ENCODE measurements around the gene CLEC4E. TPM values are rescaled to one million over a fixed set of nuclear protein-coding genes. Genes with fewer than 3 reads are reported as not detected.
"Not testable (repeated sequence)": the region's sequence is repeated elsewhere in the genome, so short reads cannot be mapped to it uniquely, and the experiment has no call there.

Gene CLEC4E
- polyA plus RNA-seq, 4 donors = 0.06 to 3.0 (median 0.45) TPM; not detected in 1

DNA sequence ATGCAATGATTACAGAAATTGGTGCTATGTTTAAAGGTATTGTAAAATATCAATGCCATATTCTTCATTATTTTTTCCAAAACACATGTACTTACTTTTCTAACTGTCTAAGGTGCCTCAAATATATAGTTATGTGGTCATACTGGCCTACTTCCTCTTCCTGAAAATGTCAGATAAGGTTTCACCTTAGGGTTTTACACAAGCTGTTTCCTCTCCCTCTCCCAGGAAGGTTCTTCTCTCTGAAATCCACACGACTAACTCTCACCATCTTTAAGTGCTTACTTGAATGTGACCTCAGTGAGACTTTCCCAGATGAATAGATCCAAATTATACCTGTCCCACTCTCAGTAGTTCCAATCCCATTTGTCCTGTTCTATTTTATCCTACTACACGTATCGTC lies 39.0 kb downstream of the CLEC4E start:
- H3K27ac ChIP-seq (ENCODE audit: low read depth in 1 of 3, low read length in 2 of 3) = no peak overlapping the region
- no peak for FAIRE-seq
- 65 to 77% (median 74%) methylated on average over 3 of the region's 3 CpGs for WGBS, 3 donors

DNA sequence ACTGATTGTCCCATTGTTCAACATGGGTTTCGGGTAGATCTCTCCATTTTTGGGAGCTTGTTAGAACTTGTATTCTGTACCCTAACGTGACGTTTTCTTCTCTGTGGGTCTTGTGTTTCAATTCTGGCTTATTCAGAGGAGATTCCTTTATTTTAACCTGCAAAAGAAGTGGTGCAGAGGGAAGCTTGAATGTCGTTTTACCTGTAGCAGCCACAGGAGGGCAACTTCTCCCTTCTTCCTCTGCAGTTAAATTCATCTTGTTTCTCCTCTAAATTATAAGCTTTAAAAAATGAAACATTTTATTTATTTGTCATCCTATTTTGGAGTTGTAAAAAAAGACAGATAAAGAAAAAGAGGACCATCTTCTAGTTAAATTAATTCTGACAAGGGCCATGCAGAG lies 41.1 kb downstream of the CLEC4E start:
- FAIRE-seq = no peak
- Histone ChIP-seq H3K9me3 (ENCODE audit: control insufficient read depth in 2 of 2, insufficient read depth in 1 of 2, low read depth in 1 of 2, low read length in 1 of 2) (no peaks in the 10 kb centered on the region), H3K36me3 (ENCODE audit: control insufficient read depth in 3 of 3, insufficient read depth in 2 of 3, low read depth in 1 of 3, low read length in 3 of 3) (no peaks in the 10 kb centered on the region), H3K4me1 (ENCODE audit: control insufficient read depth in 3 of 3, insufficient read depth in 2 of 3, low read depth in 1 of 3, low read length in 2 of 3) (no peaks in the 10 kb centered on the region), H3K27me3 (ENCODE audit: control insufficient read depth in 3 of 3, insufficient read depth in 3 of 3, low read length in 3 of 3) (peaks cover 0 to 4% (median 0%) of the 10 kb centered on the region in 3 donors), H3K27ac (ENCODE audit: low read depth in 1 of 3, low read length in 2 of 3) (no peak overlapping the region), H3K4me3 (ENCODE audit: low read depth in 1 of 3, low read length in 3 of 3) (no peak overlapping the region)
- 49 to 52% (median 51%) methylated on average over 4 of the region's 4 CpGs for WGBS, 3 donors
- DNase-seq = no peak

More for the DNA sequence above, 39.0 kb downstream of the CLEC4E start:
- H3K27me3 ChIP-seq (ENCODE audit: control insufficient read depth in 3 of 3, insufficient read depth in 3 of 3, low read length in 3 of 3) = peaks cover 0 to 4% (median 0%) of the 10 kb centered on the region in 3 donors
- peak in 1 of 2 donors; percentile 3 for DNase-seq
- no peaks in the 10 kb centered on the region for H3K4me1 ChIP-seq (ENCODE audit: control insufficient read depth in 3 of 3, insufficient read depth in 2 of 3, low read depth in 1 of 3, low read length in 2 of 3)
- no peaks in the 10 kb centered on the region for H3K36me3 ChIP-seq (ENCODE audit: control insufficient read depth in 3 of 3, insufficient read depth in 2 of 3, low read depth in 1 of 3, low read length in 3 of 3)
- no peaks in the 10 kb centered on the region for H3K9me3 ChIP-seq (ENCODE audit: control insufficient read depth in 2 of 2, insufficient read depth in 1 of 2, low read depth in 1 of 2, low read length in 1 of 2)
- no peak overlapping the region for H3K4me3 ChIP-seq (ENCODE audit: low read depth in 1 of 3, low read length in 3 of 3)

DNA sequence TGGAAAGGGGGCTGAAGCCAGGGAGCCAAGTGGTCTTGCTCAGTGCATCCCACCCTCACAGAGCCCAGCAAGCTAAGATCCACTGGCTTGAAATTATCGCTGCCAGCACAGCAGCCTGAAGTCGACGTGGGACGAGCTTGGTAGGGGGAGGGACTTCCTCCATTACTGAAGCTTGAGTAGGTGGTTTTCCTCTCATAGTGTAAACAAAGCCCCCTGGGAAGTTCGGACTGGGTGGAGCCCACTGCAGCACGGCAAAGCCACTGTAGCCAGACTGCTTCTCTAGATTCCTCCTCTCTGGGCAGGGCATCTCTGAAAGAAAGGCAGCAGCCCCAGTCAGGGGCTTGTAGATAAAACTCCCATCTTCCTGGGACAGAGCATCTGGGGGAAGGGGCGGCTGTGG lies 44.6 kb downstream of the CLEC4E start:
- not testable (repeated sequence) for FAIRE-seq; H3K27ac ChIP-seq (ENCODE audit: low read depth in 1 of 3, low read length in 2 of 3); H3K4me3 ChIP-seq (ENCODE audit: low read depth in 1 of 3, low read length in 3 of 3); H3K9me3 ChIP-seq (ENCODE audit: control insufficient read depth in 2 of 2, insufficient read depth in 1 of 2, low read depth in 1 of 2, low read length in 1 of 2); DNase-seq; H3K27me3 ChIP-seq (ENCODE audit: control insufficient read depth in 3 of 3, insufficient read depth in 3 of 3, low read length in 3 of 3); H3K36me3 ChIP-seq (ENCODE audit: control insufficient read depth in 3 of 3, insufficient read depth in 2 of 3, low read depth in 1 of 3, low read length in 3 of 3); H3K4me1 ChIP-seq (ENCODE audit: control insufficient read depth in 3 of 3, insufficient read depth in 2 of 3, low read depth in 1 of 3, low read length in 2 of 3)
- WGBS, 3 donors = 48 to 76% (median 68%) methylated on average over 7 of the region's 7 CpGs

DNA sequence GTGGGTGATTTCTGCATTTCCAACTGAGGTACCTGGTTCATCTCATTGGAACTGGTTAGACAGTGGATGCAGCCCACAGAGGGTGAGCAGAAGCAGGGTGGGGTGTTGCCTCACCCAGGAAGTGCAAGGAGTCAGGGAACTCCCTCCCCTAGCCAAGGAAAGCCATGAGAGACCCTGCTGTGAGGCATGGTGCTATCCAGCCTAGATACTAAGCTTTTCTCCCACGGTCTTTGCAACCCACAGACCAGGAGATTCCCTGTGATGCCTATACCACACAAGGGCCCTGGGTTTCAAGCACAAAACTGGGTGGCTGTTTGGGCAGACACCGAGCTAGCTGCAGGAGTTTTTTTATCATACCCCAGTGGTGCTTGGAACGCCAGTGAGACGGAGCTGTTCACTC lies 45.0 kb downstream of the CLEC4E start:
- H3K27me3 ChIP-seq (ENCODE audit: control insufficient read depth in 3 of 3, insufficient read depth in 3 of 3, low read length in 3 of 3); H3K36me3 ChIP-seq (ENCODE audit: control insufficient read depth in 3 of 3, insufficient read depth in 2 of 3, low read depth in 1 of 3, low read length in 3 of 3); H3K9me3 ChIP-seq (ENCODE audit: control insufficient read depth in 2 of 2, insufficient read depth in 1 of 2, low read depth in 1 of 2, low read length in 1 of 2); H3K4me1 ChIP-seq (ENCODE audit: control insufficient read depth in 3 of 3, insufficient read depth in 2 of 3, low read depth in 1 of 3, low read length in 2 of 3); H3K4me3 ChIP-seq (ENCODE audit: low read depth in 1 of 3, low read length in 3 of 3); FAIRE-seq; H3K27ac ChIP-seq (ENCODE audit: low read depth in 1 of 3, low read length in 2 of 3); DNase-seq: not testable (repeated sequence)
- 83 to 93% (median 93%) methylated on average over 4 of the region's 4 CpGs for WGBS, 3 donors

DNA sequence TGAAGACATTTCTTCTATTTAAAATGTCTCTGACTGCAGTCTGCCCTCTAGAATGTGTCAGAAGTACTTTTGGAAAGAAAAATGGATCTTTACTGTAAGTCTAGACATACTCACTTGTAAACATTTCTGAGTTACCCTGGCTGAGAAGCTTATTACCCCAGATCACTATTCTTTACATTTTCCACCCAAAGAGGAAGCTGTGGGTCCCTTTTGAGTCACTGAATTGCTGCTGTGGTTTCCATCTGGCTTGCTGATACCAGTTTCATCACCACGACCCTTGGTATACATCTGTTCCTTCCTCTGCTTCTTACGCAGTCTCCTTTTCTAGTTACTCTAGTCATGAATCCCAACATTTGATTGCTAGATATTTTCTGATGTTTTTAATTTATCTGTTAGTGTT lies 47.6 kb downstream of the CLEC4E start:
- Histone ChIP-seq H3K27ac (ENCODE audit: low read depth in 1 of 3, low read length in 2 of 3) (no peak overlapping the region), H3K4me3 (ENCODE audit: low read depth in 1 of 3, low read length in 3 of 3) (no peak overlapping the region), H3K4me1 (ENCODE audit: control insufficient read depth in 3 of 3, insufficient read depth in 2 of 3, low read depth in 1 of 3, low read length in 2 of 3) (no peaks in the 10 kb centered on the region), H3K27me3 (ENCODE audit: control insufficient read depth in 3 of 3, insufficient read depth in 3 of 3, low read length in 3 of 3) (no peaks in the 10 kb centered on the region), H3K36me3 (ENCODE audit: control insufficient read depth in 3 of 3, insufficient read depth in 2 of 3, low read depth in 1 of 3, low read length in 3 of 3) (no peaks in the 10 kb centered on the region), H3K9me3 (ENCODE audit: control insufficient read depth in 2 of 2, insufficient read depth in 1 of 2, low read depth in 1 of 2, low read length in 1 of 2) (no peaks in the 10 kb centered on the region)
- WGBS, 3 donors = 33 to 63% (median 40%) methylated on average over 1 to 2 of the region's 2 CpGs
- FAIRE-seq = no peak
- DNase-seq = peak; percentile 6 to 48

DNA sequence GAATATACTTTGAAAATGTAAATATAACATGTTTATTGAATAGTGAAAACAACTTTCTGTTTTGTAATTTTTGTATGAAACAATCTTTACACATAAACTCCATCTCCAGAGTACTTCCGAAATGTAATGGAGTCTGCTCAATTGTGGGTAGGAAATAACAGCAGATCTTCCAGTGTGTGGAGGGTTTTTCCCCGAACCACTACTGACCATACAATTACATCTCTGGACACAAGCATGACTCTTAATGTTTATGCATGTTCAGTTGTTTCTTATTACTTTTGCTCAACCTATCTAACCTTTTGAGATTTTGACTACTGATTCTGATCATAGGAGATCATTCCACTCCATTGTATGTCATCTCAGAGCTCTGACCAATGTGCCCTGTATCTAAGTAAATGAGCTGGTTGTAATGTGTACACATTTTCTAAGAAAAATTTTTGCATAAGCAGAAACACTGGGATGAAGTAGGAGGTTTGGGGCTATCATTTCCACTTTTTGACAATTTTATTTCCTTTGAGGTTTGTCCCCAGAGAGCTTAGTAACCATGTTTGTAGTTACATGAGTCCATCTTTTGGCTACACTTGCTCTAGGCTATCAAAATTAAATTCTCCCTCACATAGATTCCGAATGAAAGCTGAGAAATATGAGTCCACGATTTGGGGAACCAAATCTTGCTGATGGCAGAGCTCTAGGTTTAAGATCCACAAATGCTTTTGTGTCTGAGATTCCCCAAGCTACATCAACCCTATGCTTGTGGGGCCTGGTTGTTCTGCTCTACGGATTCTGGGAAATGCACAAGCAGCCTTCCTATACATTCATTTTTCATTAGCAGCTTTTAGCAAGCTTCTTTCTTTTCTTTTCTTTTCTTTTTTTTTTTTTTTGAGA lies 48.8 kb downstream of the CLEC4E start:
- no peaks in the 10 kb centered on the region for H3K9me3 ChIP-seq (ENCODE audit: control insufficient read depth in 2 of 2, insufficient read depth in 1 of 2, low read depth in 1 of 2, low read length in 1 of 2)
- FAIRE-seq (no peak), DNase-seq (no peak)
- no peak overlapping the region for H3K4me3 ChIP-seq (ENCODE audit: low read depth in 1 of 3, low read length in 3 of 3)
- H3K27me3 ChIP-seq (ENCODE audit: control insufficient read depth in 3 of 3, insufficient read depth in 3 of 3, low read length in 3 of 3) = no peaks in the 10 kb centered on the region
- no peaks in the 10 kb centered on the region for H3K4me1 ChIP-seq (ENCODE audit: control insufficient read depth in 3 of 3, insufficient read depth in 2 of 3, low read depth in 1 of 3, low read length in 2 of 3)
- no peaks in the 10 kb centered on the region for H3K36me3 ChIP-seq (ENCODE audit: control insufficient read depth in 3 of 3, insufficient read depth in 2 of 3, low read depth in 1 of 3, low read length in 3 of 3)
- H3K27ac ChIP-seq (ENCODE audit: low read depth in 1 of 3, low read length in 2 of 3) = no peak overlapping the region
- WGBS, 3 donors = 82 to 87% (median 83%) methylated on average over 5 of the region's 5 CpGs

Other genes with a start within 250 kb of the CLEC4E start
- gene CLEC6A, start 84.9 kb downstream of the CLEC4E start, polyA plus RNA-seq = under 1 TPM in 1 of 4 donors, not detected in 3; 0.04 TPM
- under 1 TPM in 2 of 4 donors, not detected in 2; 0.03 to 0.07 TPM for gene CLEC4D, start 27.4 kb downstream of the CLEC4E start, polyA plus RNA-seq
- gene AICDA, start 72.0 kb upstream of the CLEC4E start, polyA plus RNA-seq = 1 to 10 TPM in 2 of 4 donors, under 1 TPM in 2; 0.31 to 4.0 (median 0.85) TPM
- 10 to 100 TPM in 1 of 4 donors, 1 to 10 TPM in 1, under 1 TPM in 1, not detected in 1; 0.56 to 48.2 (median 1.4) TPM for gene MFAP5, start 121.9 kb upstream of the CLEC4E start, polyA plus RNA-seq
- gene RIMKLB, start 157.1 kb upstream of the CLEC4E start, polyA plus RNA-seq = 10 to 100 TPM in 3 of 4 donors, 1 to 10 TPM in 1; 9.5 to 42.7 (median 23.9) TPM

All from small intestine (tissue), 7 donors.